Stimulated activated CD4-positive, alpha-beta T cell treated with anti-CD3 and anti-CD28 coated beads, Interleukin-12 subunit alpha, Interleukin-12 subunit beta, amount 100 ng/mL, for 48 hours (primary cell): Measurements from ENCODE around the gene TRANK1.
"Not testable (repeated sequence)": the region's sequence is repeated elsewhere in the genome, so short reads cannot be mapped to it uniquely, and the experiment has no call there.

Experiments used
- DNase-seq, 3 donors: peaks; one replicate each; pipeline ENCODE4 v3.0.0-alpha.2; 2020; ENCODE audit warnings: low read depth in 2 of 3, low spot score in 1 of 3

The TRANK1 gene

GRCh38 chr3:36944641-36945270, at the start of gene TRANK1:
TRANK1 (minus strand) TSS chr3:36945054; CDS start chr3:36944809, 245 bp downstream.
- DNase-seq, result peak; percentile 63 to 64 (median 64)

DNA sequence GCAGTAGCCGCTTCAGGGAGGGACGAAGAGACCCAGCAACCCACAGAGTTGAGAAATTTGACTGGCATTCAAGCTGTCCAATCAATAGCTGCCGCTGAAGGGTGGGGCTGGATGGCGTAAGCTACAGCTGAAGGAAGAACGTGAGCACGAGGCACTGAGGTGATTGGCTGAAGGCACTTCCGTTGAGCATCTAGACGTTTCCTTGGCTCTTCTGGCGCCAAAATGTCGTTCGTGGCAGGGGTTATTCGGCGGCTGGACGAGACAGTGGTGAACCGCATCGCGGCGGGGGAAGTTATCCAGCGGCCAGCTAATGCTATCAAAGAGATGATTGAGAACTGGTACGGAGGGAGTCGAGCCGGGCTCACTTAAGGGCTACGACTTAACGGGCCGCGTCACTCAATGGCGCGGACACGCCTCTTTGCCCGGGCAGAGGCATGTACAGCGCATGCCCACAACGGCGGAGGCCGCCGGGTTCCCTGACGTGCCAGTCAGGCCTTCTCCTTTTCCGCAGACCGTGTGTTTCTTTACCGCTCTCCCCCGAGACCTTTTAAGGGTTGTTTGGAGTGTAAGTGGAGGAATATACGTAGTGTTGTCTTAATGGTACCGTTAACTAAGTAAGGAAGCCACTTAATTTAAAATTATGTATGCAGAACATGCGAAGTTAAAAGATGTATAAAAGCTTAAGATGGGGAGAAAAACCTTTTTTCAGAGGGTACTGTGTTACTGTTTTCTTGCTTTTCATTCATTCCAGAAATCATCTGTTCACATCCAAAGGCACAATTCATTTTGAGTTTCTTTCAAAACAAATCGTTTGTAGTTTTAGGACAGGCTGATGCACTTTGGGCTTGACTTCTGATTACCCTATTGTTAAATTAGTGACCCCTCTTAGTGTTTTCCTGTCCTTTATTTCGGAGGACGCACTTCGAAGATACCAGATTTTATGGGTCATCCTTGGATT, 48.8 kb upstream of the TRANK1 start, which contains the start of gene MLH1:
MLH1 (plus strand) TSS at position 193 of the 958 bp plus-strand sequence; CDS start at position 223, 30 bp downstream.
- peak; percentile 96 to 100 (median 99) for DNase-seq

DNA sequence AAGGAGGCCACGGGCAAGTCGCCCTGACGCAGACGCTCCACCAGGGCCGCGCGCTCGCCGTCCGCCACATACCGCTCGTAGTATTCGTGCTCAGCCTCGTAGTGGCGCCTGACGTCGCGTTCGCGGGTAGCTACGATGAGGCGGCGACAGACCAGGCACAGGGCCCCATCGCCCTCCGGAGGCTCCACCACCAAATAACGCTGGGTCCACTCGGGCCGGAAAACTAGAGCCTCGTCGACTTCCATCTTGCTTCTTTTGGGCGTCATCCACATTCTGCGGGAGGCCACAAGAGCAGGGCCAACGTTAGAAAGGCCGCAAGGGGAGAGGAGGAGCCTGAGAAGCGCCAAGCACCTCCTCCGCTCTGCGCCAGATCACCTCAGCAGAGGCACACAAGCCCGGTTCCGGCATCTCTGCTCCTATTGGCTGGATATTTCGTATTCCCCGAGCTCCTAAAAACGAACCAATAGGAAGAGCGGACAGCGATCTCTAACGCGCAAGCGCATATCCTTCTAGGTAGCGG, 48.0 kb upstream of the TRANK1 start, which contains the start of gene EPM2AIP1:
EPM2AIP1 (minus strand) TSS at position 326 of the 520 bp plus-strand sequence; CDS start at position 272, 54 bp downstream.
- DNase-seq, result no peak

- peak in 2 of 3 donors; percentile 7 to 18 for DNase-seq
These were observed 47.3 kb upstream of the TRANK1 start for GRCh38 chr3:36991923-36992805.

- DNase-seq, result peak; percentile 11 to 26 (median 25)
These were observed 46.3 kb upstream of the TRANK1 start for GRCh38 chr3:36991147-36991546.

DNA sequence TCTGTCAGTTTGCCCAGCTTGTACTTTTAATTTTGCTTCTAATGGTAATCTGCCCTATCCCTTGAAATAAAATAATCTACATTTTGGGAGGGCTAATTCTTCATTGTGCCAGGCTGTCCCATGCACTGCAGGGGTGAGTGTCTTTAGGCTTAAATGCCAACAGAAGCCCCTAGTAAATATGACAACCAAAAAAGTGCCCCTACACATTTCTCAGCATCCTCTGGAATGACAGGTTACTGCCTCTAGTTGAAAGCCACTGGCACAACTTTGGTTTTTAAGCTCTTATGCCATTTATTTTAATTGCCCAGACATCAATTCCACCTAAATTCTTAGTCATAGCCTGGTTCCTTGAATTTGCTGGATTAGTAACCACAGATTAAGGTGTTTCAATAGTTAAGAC, 44.7 kb upstream of the TRANK1 start:
- DNase-seq, result no peak

GRCh38 chr3:36989005-36989404, 44.2 kb upstream of the TRANK1 start:
- DNase-seq, result no peak

DNA sequence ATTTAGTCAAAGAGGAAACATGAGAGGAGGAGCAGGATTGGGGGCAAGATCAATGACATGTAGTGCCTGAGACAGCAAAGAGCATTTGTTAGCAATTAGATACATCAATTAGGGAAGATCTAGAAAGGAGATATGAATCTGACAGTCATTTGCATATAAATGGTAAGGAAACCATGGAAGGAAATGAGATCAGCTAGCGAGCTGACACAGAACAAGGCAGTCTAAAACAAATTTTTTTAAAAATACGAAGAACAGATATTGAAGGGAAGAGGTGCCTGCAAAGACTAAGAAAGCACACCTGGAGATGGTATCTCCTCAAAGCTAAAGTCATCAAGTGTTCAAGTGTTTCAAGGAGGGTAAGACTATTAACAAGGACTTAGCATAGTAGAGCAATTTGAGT, 43.5 kb upstream of the TRANK1 start:
- no peak for DNase-seq

DNA sequence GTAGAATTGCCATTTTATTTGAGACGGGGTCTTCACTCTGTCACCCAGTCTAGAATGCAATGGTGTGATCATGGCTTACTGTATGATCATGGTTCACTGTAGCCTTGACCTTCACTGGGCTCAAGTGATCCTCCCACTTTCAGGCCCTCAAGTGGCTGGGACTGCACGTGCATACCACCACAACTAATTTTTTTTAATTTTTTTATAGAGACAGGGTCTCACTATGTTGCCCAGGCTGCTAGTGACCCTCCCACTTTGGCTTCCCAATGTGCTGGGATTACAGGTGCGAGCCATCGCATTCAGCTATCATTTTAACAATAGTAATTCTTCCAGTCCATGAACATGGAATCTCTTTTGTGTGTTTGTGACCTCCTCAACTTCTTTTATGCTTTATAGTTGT, 36.2 kb upstream of the TRANK1 start:
- no peak for DNase-seq

DNA sequence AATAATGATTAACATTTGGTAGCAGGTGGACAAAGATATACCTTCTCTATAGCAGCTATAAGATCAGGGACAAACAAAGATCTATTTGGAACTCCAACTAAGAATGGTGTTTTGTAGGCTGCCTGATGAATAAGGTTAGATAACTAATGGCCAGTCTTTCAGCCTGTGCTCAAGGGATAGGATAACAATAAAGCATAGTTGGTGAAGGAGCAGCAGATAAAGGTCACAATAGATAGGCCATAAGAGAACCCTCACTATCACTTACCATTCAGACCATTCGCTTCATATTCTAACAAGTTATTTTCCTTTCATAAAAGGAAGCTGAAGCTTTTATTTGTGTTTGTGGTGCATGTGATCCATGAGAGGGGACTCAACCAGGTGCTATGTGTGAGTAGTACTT, 28.3 kb upstream of the TRANK1 start:
- DNase-seq, result no peak

GRCh38 chr3:36972163-36972562, 27.3 kb upstream of the TRANK1 start:
- DNase-seq, result no peak

- DNase-seq, result peak; percentile 19 to 33 (median 27)
These were observed 24.9 kb upstream of the TRANK1 start for GRCh38 chr3:36969540-36970432.

GRCh38 chr3:36969085-36969484, 24.2 kb upstream of the TRANK1 start:
- no peak for DNase-seq

- DNase-seq, result no peak
These were observed 20.6 kb upstream of the TRANK1 start for GRCh38 chr3:36965440-36965839.

- no peak for DNase-seq
These were observed 20.0 kb upstream of the TRANK1 start for GRCh38 chr3:36964817-36965216.

DNA sequence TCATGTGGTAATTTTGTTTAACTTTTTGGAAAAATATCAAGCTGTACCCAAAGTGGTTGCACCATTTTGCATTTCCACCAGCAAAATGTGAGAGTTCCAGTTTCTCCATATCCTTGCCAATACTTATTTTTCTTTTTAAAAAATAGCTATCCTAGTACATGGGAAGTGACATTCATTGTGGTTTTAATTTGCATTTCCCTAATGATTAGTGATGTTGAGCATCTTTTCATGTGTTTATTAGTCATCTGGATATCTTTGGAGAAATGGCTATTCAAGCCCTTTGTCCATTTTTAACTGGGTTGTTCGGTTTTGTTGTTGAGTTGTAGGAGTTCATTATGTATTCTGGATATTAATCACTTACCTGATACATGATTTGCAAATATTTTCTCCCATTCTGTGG, 19.5 kb upstream of the TRANK1 start:
- no peak for DNase-seq

GRCh38 chr3:36963008-36963407, 18.2 kb upstream of the TRANK1 start:
- DNase-seq, result not testable (repeated sequence)

DNA sequence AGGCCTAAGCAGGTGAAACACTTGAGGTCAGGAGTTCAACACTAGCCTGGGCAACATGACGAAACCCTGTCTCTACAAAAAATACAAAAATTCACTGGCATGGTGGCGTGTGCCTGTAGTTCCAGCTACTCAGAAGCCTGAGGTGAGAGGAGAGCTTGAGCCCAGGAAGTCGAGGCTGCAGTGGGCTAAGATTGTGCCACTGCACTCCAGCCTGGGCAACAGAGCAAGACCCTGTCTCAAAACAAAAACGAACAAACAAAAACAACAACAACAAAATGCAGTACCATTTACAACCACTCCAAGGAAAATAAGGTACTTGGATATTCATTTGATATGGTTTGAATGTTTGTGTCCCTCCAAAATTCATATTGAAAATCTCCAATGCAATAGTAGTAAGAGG, 15.6 kb upstream of the TRANK1 start:
- DNase-seq, result no peak

DNA sequence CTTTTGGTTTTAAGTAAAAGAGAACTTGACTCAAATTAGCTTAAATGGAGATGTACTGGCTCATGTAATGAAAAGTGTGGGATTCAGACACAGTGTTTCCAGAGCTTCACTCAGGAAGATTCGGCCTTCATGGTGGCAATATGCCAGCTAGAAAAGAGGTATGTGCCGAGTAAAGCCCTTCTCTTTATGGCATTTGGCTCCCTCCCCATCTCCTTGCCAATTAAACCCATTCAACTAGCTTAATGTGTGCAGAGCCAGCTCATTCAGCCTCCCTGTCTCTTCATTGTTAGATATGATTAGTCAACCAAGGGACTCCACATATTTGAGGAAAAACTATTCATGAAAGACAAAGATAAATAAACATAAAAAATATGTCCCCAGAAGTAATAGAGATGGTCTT, 15.0 kb upstream of the TRANK1 start:
- DNase-seq, result no peak
